T-helper 1 cell (primary cell): ENCODE measurements around the gene A2M.
A peak's percentile ranks its signal among the peaks of the same experiment; 100 is the strongest.

ENCODE experiments used
- DNase-seq, 5 donors: peaks; one replicate each; pipeline ENCODE4 v3.0.0-alpha.2; 2012 to 2020

Gene A2M

GRCh38 chr12:9033265-9033887 lies 82.3 kb downstream of the A2M start:
- DNase-seq = no peak

DNA sequence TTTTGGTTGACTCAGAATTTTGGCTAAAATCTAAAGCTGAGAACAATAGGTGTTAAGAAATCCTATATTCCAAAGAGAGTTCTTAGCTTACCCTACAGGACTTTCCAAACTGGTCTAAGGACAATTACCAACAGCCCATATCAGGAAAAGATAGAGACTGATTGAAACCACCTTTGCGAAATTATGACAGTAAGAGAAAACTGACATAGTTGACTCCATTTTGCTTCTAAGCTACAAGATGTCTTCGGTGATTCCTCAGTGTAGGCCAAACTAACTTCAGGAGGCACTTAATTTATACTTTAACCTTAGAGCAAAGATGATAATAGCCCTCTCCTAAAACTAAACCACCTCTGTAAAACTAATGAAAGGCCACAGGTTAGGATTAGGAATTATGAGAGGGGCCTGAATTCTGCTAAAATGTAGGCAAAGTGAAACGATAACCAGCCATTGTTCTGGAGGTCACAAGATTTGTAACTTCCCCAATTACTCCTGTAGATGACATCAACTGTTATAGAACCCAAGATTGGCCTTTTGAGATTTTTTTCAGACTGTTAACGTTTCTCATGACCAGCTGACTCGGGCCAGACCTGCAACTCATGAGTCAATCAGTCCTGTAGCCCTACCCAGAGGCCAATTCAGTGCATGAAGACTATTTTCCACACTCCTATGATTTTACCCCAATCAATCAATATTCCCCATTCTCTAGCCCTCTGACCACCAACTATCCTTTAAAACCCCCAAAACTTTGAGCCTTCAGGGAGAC lies 83.3 kb downstream of the A2M start:
- no peak for DNase-seq

- no peak for DNase-seq
Measured at GRCh38 chr12:9030776-9031175, 84.9 kb downstream of the A2M start.

DNA sequence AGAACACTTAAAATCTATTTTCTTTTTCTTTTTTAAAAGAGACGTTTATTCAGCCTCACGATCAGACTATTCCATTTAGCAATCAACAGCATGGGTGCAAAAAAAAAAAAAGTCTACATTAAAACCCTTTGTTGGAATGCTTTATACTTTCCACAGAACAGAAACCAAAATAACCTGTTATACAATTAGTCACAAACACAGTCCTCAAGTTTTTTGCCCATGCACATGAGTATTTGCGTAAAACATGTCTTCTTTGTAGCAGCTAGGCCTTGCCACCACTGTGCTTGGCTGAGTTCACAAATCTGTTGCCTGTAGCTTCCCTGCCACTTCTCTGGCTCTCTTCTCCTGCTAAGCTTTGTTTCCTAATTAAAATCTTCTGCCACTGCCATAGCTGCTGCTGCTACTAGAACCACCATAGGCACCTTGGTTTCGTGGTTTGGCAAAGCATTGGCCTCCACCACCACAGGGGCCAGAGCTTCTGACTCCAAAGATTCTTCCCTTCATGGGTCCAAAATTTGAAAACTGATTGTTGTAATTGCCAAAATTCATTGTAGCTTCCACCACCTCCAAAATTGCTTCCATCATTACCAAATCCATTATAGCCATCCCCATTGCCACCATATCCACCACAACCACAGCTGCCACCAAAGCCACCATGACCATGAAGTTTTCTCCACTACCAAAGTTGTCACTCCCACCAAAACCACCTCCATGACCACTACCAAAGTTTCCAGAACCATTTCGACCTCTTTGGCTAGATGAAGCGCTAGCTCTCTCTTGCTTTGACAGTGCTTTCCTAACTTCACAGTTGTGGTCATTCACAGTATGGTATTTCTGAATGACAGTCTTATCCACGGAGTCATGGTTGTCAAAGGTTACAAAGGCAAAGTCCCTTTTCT lies 88.3 kb downstream of the A2M start:
- DNase-seq = peak in 1 of 5 donors; percentile 32

DNA sequence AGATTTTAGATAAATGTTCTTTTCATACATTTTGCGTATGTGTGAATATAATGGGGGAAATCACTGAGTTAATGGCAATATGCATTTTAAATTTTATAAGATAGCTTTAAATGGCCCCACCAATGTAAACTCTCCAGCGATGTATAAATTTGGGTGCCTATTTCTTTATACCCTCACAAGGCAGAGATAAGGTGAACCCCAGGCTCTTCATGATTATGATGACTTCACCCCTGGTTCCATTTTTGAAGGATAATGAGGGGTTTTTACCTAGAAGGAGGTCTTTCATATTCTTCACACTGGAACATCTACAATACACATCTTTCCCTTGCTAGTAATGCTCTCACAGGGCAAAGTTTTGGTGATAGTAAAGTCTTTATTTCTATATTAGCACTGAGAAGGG lies 91.2 kb downstream of the A2M start:
- no peak for DNase-seq

- no peak for DNase-seq
Measured at GRCh38 chr12:9022592-9022991, 93.1 kb downstream of the A2M start.
